Left forelimb (tissue), 1 donor: ENCODE data around the gene ANKS1B.

ENCODE experiments used
- DNase-seq: peaks from one replicate; pipeline ENCODE4 v3.0.0-alpha.2; 2018; ENCODE audit warnings: low spot score

ANKS1B gene

DNA sequence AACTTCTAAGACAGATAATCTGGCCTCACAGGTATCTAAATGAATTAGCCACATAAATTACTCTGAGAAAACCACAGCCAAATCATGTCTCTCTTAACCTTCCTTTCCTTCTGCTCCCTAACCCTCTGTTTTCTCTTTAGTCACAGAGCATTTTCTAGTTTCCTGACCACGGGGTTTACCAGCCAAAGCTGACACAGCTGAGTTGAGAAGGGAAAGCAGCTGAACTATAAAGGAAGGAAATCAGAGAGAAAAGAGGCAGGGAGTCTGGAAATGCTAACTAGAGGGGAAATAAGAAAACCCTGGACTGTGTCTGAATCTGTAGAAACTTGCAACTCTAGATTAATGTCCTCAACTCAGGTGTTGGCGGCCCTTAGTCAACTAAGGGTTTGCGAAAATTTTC, 24.4 kb downstream of the ANKS1B start:
- DNase-seq = no peak

GRCh38 chr12:99959549-99960170, 25.1 kb downstream of the ANKS1B start:
- no peak for DNase-seq

- DNase-seq = no peak
Measured at GRCh38 chr12:99957866-99958466, 26.8 kb downstream of the ANKS1B start.

GRCh38 chr12:99954724-99955123, 30.0 kb downstream of the ANKS1B start:
- no peak for DNase-seq

- no peak for DNase-seq
Measured at GRCh38 chr12:99948370-99948769, 36.4 kb downstream of the ANKS1B start.

GRCh38 chr12:99946131-99946530, 38.6 kb downstream of the ANKS1B start:
- DNase-seq = no peak

DNA sequence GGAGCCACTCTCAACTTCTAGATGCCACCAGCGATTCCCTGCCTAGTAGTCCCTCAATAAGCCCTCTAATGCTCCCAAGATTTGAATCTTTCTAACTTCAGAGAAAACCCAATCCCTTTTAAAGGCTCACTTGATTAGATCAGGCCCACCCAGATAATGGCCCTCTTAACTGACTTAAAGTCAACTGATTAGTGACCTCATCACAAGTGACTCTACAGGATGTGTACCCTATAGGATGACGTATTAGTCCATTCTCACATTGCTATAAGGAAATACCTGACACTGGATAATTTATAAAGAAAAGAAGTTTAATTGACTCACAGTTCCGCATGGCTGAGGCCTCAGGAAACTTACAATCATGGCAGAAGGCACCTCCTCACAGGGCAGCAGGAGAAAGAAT, 49.1 kb downstream of the ANKS1B start:
- DNase-seq = no peak

DNA sequence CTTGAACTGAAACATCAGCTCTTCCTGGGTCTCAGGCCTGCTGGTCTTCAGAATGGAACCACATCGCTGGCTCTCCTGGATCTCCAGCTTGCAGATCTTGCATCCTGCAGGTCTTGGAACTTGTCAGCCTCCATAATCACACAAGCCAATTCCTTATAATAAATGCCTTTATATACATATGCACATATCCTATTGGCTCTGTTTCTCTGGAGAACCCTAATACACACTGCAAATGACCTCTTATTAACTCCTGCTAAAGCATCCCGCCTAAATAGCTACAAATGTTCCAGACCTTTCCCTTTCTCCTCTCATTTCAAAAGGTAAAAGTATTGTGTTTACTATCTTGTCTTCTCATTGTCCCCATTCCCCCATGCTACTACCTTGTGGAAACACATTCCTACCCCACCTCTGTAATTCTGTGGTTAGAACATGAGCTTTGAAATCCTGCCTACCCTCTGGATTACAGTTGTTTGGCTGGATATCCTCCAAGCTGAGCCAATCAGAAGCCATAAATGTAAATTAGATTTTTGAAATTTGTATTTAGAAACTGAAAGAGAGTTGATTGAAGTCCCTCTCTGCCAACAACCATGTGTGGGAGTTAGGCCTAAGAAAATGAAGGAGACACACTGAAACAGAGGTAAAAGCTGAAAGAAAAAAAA, 58.1 kb downstream of the ANKS1B start:
- DNase-seq = no peak

- no peak for DNase-seq
Measured at GRCh38 chr12:99920353-99920960, 64.3 kb downstream of the ANKS1B start.

DNA sequence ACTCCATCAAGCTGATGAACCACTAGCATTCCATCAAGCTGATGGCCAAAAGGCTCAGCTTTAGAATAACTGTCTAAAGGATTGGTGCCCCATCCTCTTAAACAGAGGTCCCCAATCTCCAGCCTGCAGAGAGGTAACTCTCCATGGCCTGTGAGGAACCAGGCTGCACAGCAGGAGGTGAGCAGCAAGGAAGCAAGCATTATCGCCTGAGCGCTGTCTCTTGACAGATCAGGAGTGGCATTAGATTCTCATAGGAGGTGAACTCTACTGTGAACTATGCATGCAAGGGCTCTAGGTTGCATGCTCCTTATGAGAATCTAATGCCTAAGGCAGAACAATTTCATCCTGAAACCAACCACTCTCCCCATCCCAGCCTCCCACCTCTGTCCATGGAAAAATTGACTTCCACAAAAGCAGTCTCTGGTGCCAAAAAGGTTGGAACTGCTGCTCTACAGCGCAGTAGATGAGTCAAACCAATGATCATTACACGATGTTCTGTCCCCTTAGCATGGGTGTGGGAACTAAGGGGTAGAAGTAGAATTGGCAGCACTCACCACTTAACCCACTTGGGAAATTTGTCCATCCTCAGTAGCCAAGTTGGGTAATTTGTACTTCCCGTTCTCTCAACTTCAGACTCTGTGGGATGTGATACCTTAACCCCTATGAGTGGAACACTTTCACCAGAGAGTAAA, 66.9 kb downstream of the ANKS1B start:
- DNase-seq = no peak

DNA sequence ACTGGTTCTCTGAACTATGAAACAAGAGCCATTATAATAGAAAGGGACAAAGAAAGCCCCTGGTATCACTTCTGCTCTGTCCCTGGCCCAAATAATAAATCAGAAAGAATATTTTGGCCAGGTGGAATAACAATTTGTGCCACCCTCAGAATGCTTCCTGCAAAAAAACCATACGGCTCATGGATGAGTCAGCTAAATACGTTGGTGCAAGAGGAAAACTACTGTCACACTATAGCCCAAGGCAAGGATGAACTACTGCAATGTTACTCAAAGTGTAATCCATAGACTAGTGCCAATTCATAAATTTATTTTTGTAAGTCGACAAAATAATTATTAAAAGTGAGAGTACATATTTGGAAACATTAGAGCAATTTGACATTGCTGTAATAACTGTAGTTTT, 68.2 kb downstream of the ANKS1B start:
- DNase-seq = no peak

DNA sequence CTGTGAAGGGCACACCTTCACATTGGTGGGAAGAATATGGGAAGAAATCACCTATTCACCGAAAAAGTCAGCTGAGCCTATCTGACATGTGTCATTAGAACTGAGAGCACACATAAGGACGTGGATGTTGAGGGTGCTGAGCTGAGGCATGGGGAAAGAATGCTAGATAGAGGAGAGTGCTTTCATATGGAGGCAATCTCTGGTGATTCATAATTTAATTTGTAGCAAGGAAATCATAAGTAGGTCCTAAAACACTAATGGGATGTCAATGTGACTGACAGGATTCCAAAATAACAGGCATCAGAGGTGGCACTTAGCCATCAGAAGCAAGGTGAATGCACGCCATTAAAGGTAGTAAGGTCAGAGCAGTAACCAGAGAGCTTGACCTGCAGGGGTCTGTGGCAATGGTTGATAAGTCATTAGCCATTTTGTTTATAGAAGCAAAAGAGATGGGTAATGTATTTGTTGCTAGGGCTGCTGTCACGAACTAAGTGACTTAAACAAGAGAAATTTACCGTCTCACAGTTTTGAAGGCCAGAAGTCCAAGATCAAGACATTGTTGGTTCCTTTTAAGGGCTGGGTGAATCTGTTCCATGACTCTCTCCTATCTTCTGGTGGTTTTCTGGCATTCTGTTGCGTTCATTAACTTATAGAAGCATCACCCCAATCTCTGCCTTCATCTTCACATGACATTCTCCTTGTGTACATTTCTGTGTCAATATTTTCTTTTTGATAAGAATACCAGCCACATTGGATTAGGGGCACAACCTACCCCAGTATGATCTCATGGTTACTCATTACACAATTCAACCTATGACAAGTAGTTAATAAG, 69.3 kb downstream of the ANKS1B start:
- DNase-seq = no peak

DNA sequence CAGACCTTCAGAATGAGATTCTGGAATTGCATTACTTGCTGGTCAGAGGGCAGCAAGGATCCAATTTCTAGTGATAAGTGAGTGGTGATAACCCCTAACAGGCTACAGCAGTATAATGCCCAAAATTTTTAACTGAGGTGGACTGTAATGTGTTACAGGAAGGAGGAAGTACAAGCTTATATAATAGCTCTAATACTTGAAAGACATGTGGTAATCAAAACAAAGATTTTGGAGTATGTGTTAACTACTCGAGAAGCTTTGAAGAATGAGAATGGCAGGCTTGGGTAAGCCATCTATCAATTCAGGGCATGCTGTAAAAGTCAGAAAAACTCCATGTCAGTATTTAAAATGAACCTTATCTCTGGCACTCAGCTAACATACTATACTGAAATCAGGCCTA, 70.5 kb downstream of the ANKS1B start:
- DNase-seq = no peak

GRCh38 chr12:99911967-99912366, 72.8 kb downstream of the ANKS1B start:
- DNase-seq = no peak

DNA sequence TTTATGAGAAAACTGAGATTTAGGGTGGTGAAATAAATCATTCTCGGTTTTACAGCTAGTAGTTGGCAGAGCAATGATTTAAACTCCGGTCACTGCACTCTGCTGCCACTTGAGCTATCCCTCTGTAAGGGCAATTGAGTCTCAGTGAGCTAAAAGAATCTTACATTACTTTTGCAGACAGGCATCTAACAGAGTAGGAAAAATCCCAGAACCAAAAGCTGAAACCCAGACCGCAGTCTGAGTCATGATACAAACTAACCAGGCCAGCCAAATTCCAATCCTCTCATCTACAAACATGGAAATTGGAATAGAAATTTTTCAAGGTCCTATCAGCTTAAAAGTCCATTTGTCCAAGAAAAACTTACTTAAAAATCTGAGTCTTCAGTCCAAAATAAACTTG, 73.7 kb downstream of the ANKS1B start:
- DNase-seq = no peak

DNA sequence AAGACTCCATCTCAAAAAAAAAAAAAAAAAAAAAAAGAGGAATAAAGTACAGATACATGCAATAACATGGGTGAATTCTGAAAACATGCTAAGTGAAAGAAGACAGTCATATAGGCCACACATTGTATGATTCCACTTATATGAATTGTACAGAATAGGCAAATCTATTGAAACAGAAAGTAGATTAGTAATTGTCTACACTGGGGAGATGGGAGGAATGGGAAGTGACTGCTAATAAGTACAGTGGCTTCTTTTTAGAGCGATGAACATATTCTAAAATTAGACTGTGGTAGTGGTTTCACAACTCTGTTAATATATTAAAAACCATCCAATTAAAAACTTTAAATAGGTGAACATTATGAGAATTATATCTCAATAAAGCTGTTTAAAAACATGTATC, 74.4 kb downstream of the ANKS1B start:
- no peak for DNase-seq

DNA sequence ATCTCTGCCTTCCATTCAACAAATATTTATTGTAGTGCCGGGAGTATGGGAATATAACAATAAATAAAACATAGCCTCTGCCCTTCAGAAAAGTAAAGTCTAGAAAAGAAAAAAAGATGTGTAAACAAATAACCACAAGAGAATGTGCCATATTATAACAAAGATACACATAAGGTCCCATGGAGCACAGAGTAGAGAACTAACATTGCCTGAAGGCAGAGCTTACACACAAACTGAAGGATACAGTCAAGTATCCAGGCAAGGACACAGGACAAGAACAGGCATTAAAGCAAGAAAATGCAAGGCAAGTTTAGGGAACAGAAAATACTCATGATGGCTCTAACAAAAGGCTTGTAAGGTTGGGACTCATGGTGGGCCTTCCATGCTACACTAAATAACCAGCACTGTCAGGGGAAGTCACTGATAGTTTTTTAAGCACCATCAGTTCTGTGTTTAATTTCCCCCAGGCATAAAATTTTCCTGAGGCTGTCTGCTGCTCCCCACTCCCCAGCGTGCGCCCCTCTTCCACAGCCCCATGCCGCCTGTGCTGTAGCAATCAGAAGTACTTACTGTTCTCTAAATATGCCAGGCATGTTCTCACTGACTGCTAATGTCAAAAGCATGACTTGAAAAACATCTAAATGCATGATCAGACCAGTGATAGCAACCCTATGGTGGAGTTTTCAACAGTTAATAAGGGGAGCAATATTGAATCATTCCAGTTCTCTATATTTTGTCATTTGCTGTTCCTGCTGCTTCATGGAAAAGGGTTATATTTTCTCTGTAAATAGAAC, 77.8 kb downstream of the ANKS1B start:
- no peak for DNase-seq

- no peak for DNase-seq
Measured at GRCh38 chr12:99901181-99901580, 83.6 kb downstream of the ANKS1B start.

- no peak for DNase-seq
Measured at GRCh38 chr12:99898645-99899044, 86.1 kb downstream of the ANKS1B start.

DNA sequence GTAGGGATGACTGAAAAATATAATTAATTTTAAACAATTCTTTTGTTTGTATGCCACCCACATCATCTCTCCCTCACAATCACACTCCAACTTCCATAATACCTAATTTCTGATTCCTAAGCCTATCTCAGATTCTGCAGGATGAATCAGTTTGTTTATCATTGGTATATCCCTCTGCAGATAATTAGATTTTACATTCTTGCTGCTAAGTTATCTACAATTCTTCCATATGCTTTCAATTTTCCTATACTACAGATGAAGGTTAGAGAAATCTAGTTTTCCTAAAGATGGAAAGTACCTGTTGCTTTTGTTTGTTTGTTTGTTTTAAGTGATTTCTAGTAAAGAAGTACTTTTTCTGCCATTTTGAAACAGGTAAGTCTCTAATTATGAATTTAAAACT, 105.3 kb downstream of the ANKS1B start:
- DNase-seq = no peak

DNA sequence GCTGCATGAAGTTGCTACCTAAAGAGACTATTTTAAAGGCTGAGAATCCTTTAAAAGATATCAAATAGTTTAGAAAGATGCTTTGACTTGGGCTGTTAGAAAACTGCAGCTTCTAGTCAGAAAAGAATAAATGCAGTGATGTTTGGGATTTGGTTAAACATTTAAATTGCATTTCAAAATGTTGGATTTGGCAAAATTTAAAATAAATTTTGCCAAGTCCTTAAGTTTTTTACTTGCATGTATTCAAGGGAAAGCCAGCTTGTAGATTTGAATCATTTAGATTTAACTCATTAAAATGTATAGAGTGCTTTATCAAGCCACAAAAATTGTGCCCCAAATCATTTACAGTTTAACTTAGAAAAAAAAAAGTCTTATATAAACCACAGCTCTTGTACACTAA, 109.7 kb downstream of the ANKS1B start:
- DNase-seq = no peak
